Transverse colon (tissue), 4 donors: ENCODE measurements around the gene GNG13. TPM values are rescaled to one million over a fixed set of nuclear protein-coding genes. Genes with fewer than 3 reads are reported as not detected.
A peak's percentile ranks its signal among the peaks of the same experiment; 100 is the strongest.

Experiments
- DNase-seq: peaks from one replicate; pipeline ENCODE4 v3.0.0-alpha.2; 2019
- H3K27ac ChIP-seq, 4 donors: fragments of 200-600 bp; sonication (generic); 2 replicates each; pipeline ENCODE4 v1.5.1; 2016 to 2018; ENCODE audit warnings: inconsistent platforms in 4 of 4
- H3K27me3 ChIP-seq: fragments of 200-600 bp; sonication (generic); 2 replicates; pipeline ENCODE4 v1.5.1; 2017; ENCODE audit warnings: inconsistent platforms
- H3K36me3 ChIP-seq, 4 donors: fragments of 200-600 bp; sonication (generic); 2 replicates each; pipeline ENCODE4 v1.5.1; 2017 to 2019; ENCODE audit warnings: inconsistent platforms in 4 of 4
- H3K4me1 ChIP-seq, 4 donors: fragments of 200-600 bp; sonication (generic); 2 replicates each; pipeline ENCODE4 v1.5.1; 2017 to 2020; ENCODE audit warnings: inconsistent platforms in 4 of 4
- H3K4me3 ChIP-seq, 4 donors: fragments of 200-600 bp; sonication (generic); 1 replicate in 1 of 4; 2 replicates in 3 of 4; pipeline versions ENCODE4 v1.5.1 to v1.6.1; 2017 to 2019; ENCODE audit warnings: inconsistent platforms in 4 of 4
- H3K9me3 ChIP-seq, 2 donors: fragments of 200-600 bp; sonication (generic); 2 replicates each; pipeline ENCODE4 v1.5.1; 2017 to 2019; ENCODE audit warnings: inconsistent platforms in 2 of 2
- EP300 ChIP-seq: sonication (generic); formaldehyde crosslinking; IDR thresholded peaks from one replicate; pipeline ENCODE4 v1.6.1; 2017; ENCODE audit warnings: antibody characterized with exemption, low read depth
- POLR2A ChIP-seq: fragments of 450-650 bp; IDR thresholded peaks from one replicate; pipeline ENCODE4 v1.6.1; 2016; ENCODE audit warnings: antibody characterized with exemption, mild to moderate bottlenecking, moderate library complexity
- POLR2AphosphoS5 ChIP-seq, 3 donors: sonication (generic); formaldehyde crosslinking; IDR thresholded peaks; one replicate each; pipeline ENCODE4 v1.6.1; 2016; ENCODE audit warnings: antibody characterized with exemption in 3 of 3
- WGBS, 2 donors: methylation state at CpG; one replicate each; pipeline ENCODE4 v1.1.5; 2018; ENCODE audit warnings: low coverage in 1 of 2; 5-methylcytosine and 5-hydroxymethylcytosine counted together
- in situ Hi-C, 4 donors: fragments of 200-750 bp; cut with MboI; loops; one replicate each; pipeline versions ENCODE4 v1.15.0 to v1.15.1; 2017; ENCODE audit warnings: low sequenced_read_pairs in 3 of 4, low pct_ligation_motif_present in 1 of 4, low pct_unique_long_range_greater_than_20kb in 1 of 4
- intact Hi-C: fragments of 100-400 bp; cut with DNase I; formaldehyde crosslinking; loops from one replicate; pipeline ENCODE4 v1.15.1; 2023; ENCODE audit warnings: low total_unique reads
- total RNA-seq, 4 donors: library from RNA; depleted of rRNA; stranded (reverse); fragments of >200 nt; gene quantifications; one replicate each; pipeline ENCODE4 v1.1.0, GENCODE V29; 2016
- TF ChIP-seq, protein P1 (sequence below), 5 experiments: fragments of 200-600 bp in 3 of 5; fragments of 450-650 bp in 2 of 5; sonication (generic) in 3 of 5; IDR thresholded peaks; 1 replicate in 2 of 5; 2 replicates in 3 of 5; pipeline ENCODE4 v1.5.1; 2016 to 2017; ENCODE audit warnings: antibody characterized with exemption in 5 of 5, inconsistent platforms in 3 of 5, mild to moderate bottlenecking in 2 of 5, moderate library complexity in 1 of 5

Gene GNG13
- total RNA-seq, 4 donors from 2014 or later = 0.48 TPM; not detected in 3

DNA sequence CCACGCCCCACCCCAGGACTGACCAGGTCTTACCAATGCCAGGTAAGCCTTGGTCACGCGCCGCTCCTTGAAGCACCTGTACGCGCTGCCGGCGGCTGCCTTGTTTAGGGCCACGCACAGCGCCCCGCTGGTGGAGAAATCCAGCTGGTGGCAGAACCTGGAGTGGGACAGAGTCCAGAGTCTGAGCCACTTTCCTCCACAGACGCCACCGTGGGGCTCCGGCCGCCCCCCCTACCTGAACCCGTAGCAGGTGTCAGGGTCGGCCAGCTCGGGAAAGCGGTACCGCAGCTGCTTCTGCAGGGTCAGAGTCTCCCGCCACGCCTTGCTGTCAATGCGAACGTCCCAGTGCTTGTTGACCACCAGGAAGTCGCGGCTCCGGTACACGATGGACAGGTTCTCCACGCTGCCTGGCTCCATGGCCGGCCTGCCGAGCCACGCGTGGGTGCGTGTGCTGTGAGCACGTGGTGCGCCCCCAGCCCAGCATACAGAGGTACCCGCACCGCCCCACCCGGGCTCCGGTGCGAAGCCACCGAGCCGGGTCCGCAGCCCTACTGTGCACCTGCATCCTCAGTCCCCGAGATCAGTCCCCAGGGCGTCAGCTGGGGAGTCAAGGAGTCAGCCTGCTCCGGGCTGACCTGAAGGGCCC lies 13.1 kb downstream of the GNG13 start:
- no peak for TF ChIP-seq EP300
- no peak for TF ChIP-seq POLR2AphosphoS5 (IDR thresholded peaks at IDR 0.05)
- TF ChIP-seq, protein P1, sequence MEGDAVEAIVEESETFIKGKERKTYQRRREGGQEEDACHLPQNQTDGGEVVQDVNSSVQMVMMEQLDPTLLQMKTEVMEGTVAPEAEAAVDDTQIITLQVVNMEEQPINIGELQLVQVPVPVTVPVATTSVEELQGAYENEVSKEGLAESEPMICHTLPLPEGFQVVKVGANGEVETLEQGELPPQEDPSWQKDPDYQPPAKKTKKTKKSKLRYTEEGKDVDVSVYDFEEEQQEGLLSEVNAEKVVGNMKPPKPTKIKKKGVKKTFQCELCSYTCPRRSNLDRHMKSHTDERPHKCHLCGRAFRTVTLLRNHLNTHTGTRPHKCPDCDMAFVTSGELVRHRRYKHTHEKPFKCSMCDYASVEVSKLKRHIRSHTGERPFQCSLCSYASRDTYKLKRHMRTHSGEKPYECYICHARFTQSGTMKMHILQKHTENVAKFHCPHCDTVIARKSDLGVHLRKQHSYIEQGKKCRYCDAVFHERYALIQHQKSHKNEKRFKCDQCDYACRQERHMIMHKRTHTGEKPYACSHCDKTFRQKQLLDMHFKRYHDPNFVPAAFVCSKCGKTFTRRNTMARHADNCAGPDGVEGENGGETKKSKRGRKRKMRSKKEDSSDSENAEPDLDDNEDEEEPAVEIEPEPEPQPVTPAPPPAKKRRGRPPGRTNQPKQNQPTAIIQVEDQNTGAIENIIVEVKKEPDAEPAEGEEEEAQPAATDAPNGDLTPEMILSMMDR (IDR thresholded peaks at IDR 0.05) = no peak
- no peak for TF ChIP-seq POLR2A
- no peaks in the 10 kb centered on the region for H3K9me3 ChIP-seq
- intact Hi-C loops = loop anchor here (5.0 kb wide), 1 partner anchor 75 kb away; no protein-coding TSS in a partner anchor
- peak overlapping the region; percentile 65 to 99 (median 96) for H3K4me3 ChIP-seq
- H3K27me3 ChIP-seq = peaks cover 15% of the 10 kb centered on the region
- H3K27ac ChIP-seq = peak overlapping the region; percentile 73 to 91 (median 85)
- H3K36me3 ChIP-seq = no peaks in the 10 kb centered on the region
- in situ Hi-C loops = loop anchor here in 2 of 4 donors (5.0 to 10.0 kb wide), 2 partner anchors 73 to 75 kb away; partner anchors contain the start of gene METRN (in 1 of the 2)
- peaks cover 14 to 22% (median 18%) of the 10 kb centered on the region in 4 donors for H3K4me1 ChIP-seq
- 41% methylated on average over 29 of the region's 47 CpGs; no CpG with 5 or more reads in 1 of the 2 donors for WGBS, 2 donors
- peak; percentile 28 for DNase-seq

GRCh38 chr16:785563-786535 lies 14.7 kb downstream of the GNG13 start:
- Histone ChIP-seq H3K9me3 (no peaks in the 10 kb centered on the region), H3K36me3 (no peaks in the 10 kb centered on the region), H3K27ac (no peak overlapping the region), H3K27me3 (peaks cover 31% of the 10 kb centered on the region), H3K4me3 (no peak overlapping the region), H3K4me1 (peaks cover 14 to 22% (median 18%) of the 10 kb centered on the region in 4 donors)
- no peak for TF ChIP-seq EP300
- TF ChIP-seq POLR2AphosphoS5 (IDR thresholded peaks at IDR 0.05) = no peak
- TF ChIP-seq, protein P1 (IDR thresholded peaks at IDR 0.05) = peak; percentile 63 to 81 (median 73)
- intact Hi-C loops (loop anchor here (5.0 kb wide), 1 partner anchor 74 kb away; no protein-coding TSS in a partner anchor), in situ Hi-C loops (loop anchor here in 2 of 4 donors (5.0 to 10.0 kb wide), 2 partner anchors 71 to 74 kb away; partner anchors contain the start of gene METRN (in 1 of the 2))
- peak; percentile 76 for DNase-seq
- 58% methylated on average over 40 of the region's 58 CpGs; no CpG with 5 or more reads in 1 of the 2 donors for WGBS, 2 donors

DNA sequence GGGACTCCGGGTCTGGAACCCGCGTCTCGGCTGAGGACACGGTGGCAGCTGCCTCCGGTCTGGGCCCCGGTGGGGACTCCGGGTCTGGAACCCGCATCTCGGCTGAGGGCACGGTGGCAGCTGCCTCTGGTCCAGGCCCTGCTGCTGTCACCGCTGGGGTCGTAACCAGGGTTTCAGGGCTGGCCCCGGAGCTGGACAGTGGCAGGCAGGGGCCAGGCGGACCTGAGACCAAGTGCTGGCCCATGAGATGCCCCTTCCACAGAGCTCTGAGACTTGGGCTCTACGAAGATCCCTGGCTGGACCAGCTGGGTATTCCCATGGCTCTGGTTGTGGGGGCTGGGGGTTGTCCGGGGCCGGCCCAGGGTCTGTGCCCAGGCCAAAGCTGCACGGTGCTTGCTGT lies 16.1 kb downstream of the GNG13 start:
- no peak for DNase-seq
- intact Hi-C loops = no loop called here

More for the DNA sequence above, 16.1 kb downstream of the GNG13 start:
- no peak overlapping the region for H3K4me3 ChIP-seq
- 91% methylated on average over 11 of the region's 19 CpGs; no CpG with 5 or more reads in 1 of the 2 donors for WGBS, 2 donors
- H3K27ac ChIP-seq = no peak overlapping the region
- H3K27me3 ChIP-seq = peaks cover 37% of the 10 kb centered on the region
- H3K4me1 ChIP-seq = peaks cover 14 to 20% (median 17%) of the 10 kb centered on the region in 4 donors
- no peaks in the 10 kb centered on the region for H3K9me3 ChIP-seq
- no peak for TF ChIP-seq EP300
- no peak for TF ChIP-seq POLR2AphosphoS5 (IDR thresholded peaks at IDR 0.05)
- TF ChIP-seq, protein P1 (IDR thresholded peaks at IDR 0.05) = no peak
- TF ChIP-seq POLR2A = no peak
- in situ Hi-C loops = loop anchor here in 1 of 4 donors (10.0 kb wide), 1 partner anchor 70 kb away; the partner anchor contains the start of gene METRN
- H3K36me3 ChIP-seq = no peaks in the 10 kb centered on the region
